Sigmoid colon (tissue), 3 donors: ENCODE results near the gene TPRX1.

ENCODE experiments used
- POLR2A ChIP-seq, 2 donors: fragments of 450-650 bp; IDR thresholded peaks; one replicate each; pipeline ENCODE4 v1.6.1; 2016; ENCODE audit warnings: antibody characterized with exemption in 2 of 2, mild to moderate bottlenecking in 2 of 2, moderate library complexity in 2 of 2
- TF ChIP-seq, protein P1 (sequence below), 4 experiments: fragments of 450-650 bp in 3 of 4; fragments of 200-600 bp in 1 of 4; IDR thresholded peaks; one replicate each; pipeline ENCODE4 v1.5.1; 2016 to 2019; ENCODE audit warnings: antibody characterized with exemption in 4 of 4, mild to moderate bottlenecking in 3 of 4, moderate library complexity in 2 of 4

DNA sequence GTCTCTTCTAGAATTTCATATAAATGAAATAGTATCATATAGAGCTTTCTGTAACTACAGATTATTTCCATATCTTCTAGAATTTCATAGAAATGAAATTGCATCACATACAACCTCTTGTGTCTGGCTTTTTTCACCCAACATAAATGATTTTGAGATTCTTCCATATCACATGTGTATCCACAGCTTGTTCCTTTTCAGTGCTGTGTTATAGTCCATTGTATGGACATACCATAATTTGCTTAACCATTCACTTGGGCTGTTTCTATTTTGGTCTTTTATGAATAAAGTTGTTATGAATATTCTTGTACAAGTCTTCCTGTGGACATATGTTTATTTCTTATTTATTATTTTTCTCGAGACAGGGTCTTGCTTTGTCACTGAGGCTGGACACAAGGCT, 11.7 kb downstream of the TPRX1 start:
- no peak for TF ChIP-seq POLR2A (IDR thresholded peaks at IDR 0.05)
- TF ChIP-seq, protein P1, sequence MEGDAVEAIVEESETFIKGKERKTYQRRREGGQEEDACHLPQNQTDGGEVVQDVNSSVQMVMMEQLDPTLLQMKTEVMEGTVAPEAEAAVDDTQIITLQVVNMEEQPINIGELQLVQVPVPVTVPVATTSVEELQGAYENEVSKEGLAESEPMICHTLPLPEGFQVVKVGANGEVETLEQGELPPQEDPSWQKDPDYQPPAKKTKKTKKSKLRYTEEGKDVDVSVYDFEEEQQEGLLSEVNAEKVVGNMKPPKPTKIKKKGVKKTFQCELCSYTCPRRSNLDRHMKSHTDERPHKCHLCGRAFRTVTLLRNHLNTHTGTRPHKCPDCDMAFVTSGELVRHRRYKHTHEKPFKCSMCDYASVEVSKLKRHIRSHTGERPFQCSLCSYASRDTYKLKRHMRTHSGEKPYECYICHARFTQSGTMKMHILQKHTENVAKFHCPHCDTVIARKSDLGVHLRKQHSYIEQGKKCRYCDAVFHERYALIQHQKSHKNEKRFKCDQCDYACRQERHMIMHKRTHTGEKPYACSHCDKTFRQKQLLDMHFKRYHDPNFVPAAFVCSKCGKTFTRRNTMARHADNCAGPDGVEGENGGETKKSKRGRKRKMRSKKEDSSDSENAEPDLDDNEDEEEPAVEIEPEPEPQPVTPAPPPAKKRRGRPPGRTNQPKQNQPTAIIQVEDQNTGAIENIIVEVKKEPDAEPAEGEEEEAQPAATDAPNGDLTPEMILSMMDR (IDR thresholded peaks at IDR 0.05), result no peak
